Erythroblast (primary cell): Measurements from ENCODE around the gene AIG1.

Source experiments
- GATA1 ChIP-seq: IDR thresholded peaks from 2 replicates; pipeline ENCODE4 v1.6.1; 2011; ENCODE audit warnings: low read depth, mild to moderate bottlenecking, control low read depth, low read length, moderate library complexity
- POLR2A ChIP-seq: IDR thresholded peaks from 2 replicates; pipeline ENCODE4 v1.6.1; 2011; ENCODE audit warnings: mild to moderate bottlenecking, low read length

- no peak for TF ChIP-seq POLR2A
- no peak for TF ChIP-seq GATA1
Measured at GRCh38 chr6:143332153-143332845, 271.6 kb downstream of the AIG1 start.
